K562 treated with DMSO at 1 percent for 48 hours (cell line): Measurements from ENCODE around the gene CDC25B. TPM values are rescaled to one million over a fixed set of nuclear protein-coding genes. Genes with fewer than 3 reads are reported as not detected.

Experiments used
- total RNA-seq: library from RNA; unstranded; fragments of 300-600 nt; gene quantifications from 2 replicates; pipeline ENCODE4 v1.2.3, GENCODE V29; 2022; ENCODE audit warnings: low replicate concordance; ENCODE audit errors: extremely low read depth

The CDC25B gene
- 204 TPM in 1 of 2 replicates, not detected in the other for total RNA-seq

DNA sequence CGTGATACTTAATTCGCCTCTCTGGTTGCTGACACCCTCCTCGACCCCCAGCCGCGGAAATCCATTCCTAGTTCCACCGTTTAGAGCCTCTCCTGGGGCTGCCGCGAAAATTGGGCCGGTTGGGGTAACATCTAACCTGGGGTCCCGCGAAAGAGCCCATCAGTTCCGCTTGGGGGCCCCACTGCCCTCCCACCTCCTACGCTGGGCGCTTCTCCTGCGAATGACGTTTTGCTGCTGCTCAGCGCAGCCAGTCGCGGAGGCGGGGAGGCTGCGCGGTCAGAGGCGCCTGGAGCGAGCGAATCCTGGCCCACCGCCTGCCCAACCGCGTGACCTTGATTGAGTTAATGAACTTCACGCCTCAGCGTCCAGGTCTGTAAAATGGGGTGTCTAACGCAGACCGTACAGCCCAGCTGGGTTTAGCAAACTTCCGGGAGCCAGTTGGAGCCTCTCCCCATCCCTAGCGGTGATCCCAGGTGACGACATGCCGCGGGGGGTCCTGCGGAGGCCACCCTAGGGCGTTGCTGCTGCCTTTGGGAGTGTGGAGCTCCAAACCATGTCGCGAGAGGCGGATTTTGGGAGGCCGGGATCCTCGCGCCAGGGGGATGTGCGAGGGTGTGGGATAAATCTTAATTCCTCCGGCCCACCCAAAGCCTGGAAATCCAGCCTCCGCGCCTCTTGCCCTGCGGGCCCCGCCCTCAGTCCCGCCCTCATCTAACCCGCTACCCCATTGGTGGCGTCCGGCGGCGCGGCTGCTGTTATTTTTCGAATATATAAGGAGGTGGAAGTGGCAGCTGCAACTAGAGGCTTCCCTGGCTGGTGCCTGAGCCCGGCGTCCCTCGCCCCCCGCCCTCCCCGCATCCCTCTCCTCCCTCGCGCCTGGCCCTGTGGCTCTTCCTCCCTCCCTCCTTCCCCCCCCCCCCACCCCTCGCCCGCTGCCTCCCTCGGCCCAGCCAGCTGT lies at the start of gene CDC25B:
Gene CDC25B (plus strand): TSS at position 800 of the 958 bp plus-strand sequence. CDS start 222 bp downstream, outside the sequence.

GRCh38 chr20:3767427-3768341 lies 28.4 kb upstream of the CDC25B start, which contains the start of gene ADISSP:
ADISSP (minus strand) TSS chr20:3767753; CDS start chr20:3760100, 7,653 bp downstream.

DNA sequence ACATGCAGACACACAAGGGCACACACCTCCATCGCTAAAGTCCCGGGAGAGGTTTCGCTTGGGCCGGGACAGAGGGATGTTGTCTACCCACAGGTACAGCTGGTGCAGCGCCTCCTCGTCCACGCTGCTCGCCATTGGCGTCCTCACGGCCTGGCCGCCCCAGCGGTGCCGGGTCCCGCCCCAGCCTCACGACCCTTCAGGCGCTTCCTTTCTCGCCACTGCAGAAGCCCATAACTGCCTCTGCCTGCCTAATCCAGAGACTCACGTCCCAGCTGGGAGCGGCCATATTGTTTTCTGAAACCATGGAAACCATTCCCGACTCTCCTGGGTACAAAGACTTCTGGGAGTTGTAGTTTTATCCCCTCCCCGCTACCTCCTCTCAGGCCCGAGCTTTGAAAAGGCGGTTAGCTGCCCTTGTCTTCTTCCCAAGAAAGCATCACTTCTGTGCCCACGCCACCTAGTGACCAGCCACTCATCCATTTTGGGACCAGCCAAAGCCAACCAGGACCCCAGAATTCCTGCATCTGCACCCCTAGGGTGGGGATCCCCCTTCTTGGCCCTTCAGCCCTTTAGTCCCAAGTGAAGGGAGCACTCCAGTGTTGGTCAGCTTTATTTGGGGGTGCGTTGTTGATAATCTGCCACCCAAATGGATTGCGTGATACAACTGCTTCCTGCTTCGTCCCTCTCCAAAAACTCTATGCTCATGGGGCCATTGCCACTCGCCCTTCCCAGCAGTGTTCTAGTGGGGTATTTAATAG lies 14.8 kb upstream of the CDC25B start, which contains the start of gene SPEF1:
Gene SPEF1 (minus strand): TSS at position 296 of the 758 bp plus-strand sequence. CDS start 161 bp downstream, at position 135.

GRCh38 chr20:3786665-3787323 lies 9.3 kb upstream of the CDC25B start, which contains the start of gene CENPB:
CENPB (minus strand) TSS chr20:3786740; CDS start chr20:3786483, 257 bp downstream.

GRCh38 chr20:3820048-3820900 lies 24.2 kb downstream of the CDC25B start, which contains the start of gene AP5S1:
AP5S1 (plus strand) TSS chr20:3820547; CDS start chr20:3822118, 1,571 bp downstream.

DNA sequence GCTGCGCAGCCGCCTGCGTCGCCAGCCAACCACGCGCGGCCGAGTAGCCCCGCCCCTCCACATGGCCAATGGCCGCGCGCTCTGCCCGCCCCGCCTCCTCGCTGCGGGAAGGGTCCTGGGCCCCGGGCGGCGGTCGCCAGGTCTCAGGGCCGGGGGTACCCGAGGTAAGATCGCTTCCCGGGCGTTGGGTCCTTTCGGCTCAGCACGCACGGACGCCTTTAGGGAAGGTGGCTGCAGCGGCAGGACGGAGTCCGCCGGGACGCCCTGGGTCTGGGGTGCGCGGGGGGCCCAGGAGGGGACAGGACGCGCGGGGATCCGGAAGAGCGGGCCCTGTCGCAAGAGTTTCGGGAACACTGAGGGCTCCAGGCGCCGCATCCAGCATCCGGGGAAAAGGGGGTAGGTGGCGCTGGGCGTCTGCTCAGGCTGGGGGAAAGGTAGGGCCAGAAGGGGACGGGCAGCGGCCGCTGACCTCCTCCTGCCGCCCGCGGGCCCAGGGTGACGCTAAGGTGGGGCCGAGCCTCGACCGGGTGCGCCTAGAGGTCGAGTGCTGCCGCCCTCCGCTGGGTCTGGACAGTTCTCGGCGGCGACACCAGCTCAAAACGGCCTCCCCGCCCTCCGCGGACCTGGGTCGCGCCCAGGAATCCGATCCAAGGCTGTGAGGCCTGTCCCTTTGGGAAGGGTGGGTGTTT lies 50.8 kb downstream of the CDC25B start, which contains the start of gene MAVS:
Gene MAVS (plus strand): TSS at position 95 of the 689 bp plus-strand sequence. CDS start 7,791 bp downstream, outside the sequence.

Other genes starting within 250 kb of the CDC25B start
- gene GFRA4, start 132.9 kb upstream of the CDC25B start, total RNA-seq, result not detected in 2 replicates
- not detected in 2 replicates for gene ADAM33, start 114.3 kb upstream of the CDC25B start, total RNA-seq
- not detected in 2 replicates for gene SIGLEC1, start 83.7 kb upstream of the CDC25B start, total RNA-seq
- gene HSPA12B, start 63.6 kb upstream of the CDC25B start, total RNA-seq, result not detected in 2 replicates
- not detected in 2 replicates for gene ADISSP, start 28.6 kb upstream of the CDC25B start, total RNA-seq
- gene SPEF1, start 14.9 kb upstream of the CDC25B start, total RNA-seq, result not detected in 2 replicates
- gene CENPB, start 9.6 kb upstream of the CDC25B start, total RNA-seq, result 221 TPM in 1 of 2 replicates, not detected in the other
- gene AP5S1, start 24.2 kb downstream of the CDC25B start, total RNA-seq, result not detected in 2 replicates
- gene MAVS, start 50.5 kb downstream of the CDC25B start, total RNA-seq, result not detected in 2 replicates
- not detected in 2 replicates for gene PANK2, start 93.1 kb downstream of the CDC25B start, total RNA-seq
- gene RNF24, start 219.2 kb downstream of the CDC25B start, total RNA-seq, result not detected in 2 replicates